Epithelial cell of esophagus (primary cell): Measurements from ENCODE around the gene C4orf17.
"Not testable (repeated sequence)": the region's sequence is repeated elsewhere in the genome, so short reads cannot be mapped to it uniquely, and the experiment has no call there.

Experiments used
- DNase-seq: peaks from one replicate; pipeline ENCODE4 v3.0.0; 2010; ENCODE audit warnings: low read depth
- H3K4me3 ChIP-seq: 2 replicates; pipeline ENCODE4 v1.5.1; 2011; ENCODE audit warnings: mild to moderate bottlenecking, low read length, control low read depth
- TF ChIP-seq, protein P1 (sequence below): IDR thresholded peaks from 2 replicates; pipeline ENCODE4 v1.5.1; 2011; ENCODE audit warnings: low read depth, mild to moderate bottlenecking, low read length, control low read depth, inconsistent platforms; ENCODE audit not compliant: insufficient read depth; ENCODE audit errors: missing control alignments

C4orf17 gene

DNA sequence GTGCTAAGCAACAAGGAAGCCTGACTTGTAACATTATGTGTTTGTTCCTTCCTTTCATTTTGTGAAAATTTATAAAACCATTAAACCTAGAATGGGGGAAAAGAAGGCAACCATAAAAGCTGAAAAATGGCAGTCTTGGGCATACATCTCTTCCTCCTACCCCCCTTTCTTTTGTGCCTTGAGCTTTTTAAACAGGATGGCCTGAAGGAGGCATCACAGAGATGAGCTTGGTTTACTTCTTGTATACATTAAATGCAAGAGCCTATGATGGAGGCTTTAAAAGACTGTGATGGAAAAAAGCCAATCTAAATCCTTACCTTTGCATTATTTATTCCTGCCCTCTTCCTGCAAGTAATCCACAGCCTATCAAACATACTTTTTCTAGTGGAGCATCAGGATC is 39.5 kb upstream of the C4orf17 start:
- TF ChIP-seq, protein P1, sequence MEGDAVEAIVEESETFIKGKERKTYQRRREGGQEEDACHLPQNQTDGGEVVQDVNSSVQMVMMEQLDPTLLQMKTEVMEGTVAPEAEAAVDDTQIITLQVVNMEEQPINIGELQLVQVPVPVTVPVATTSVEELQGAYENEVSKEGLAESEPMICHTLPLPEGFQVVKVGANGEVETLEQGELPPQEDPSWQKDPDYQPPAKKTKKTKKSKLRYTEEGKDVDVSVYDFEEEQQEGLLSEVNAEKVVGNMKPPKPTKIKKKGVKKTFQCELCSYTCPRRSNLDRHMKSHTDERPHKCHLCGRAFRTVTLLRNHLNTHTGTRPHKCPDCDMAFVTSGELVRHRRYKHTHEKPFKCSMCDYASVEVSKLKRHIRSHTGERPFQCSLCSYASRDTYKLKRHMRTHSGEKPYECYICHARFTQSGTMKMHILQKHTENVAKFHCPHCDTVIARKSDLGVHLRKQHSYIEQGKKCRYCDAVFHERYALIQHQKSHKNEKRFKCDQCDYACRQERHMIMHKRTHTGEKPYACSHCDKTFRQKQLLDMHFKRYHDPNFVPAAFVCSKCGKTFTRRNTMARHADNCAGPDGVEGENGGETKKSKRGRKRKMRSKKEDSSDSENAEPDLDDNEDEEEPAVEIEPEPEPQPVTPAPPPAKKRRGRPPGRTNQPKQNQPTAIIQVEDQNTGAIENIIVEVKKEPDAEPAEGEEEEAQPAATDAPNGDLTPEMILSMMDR: no peak
- H3K4me3 ChIP-seq: no peak overlapping the region
- DNase-seq: no peak

DNA sequence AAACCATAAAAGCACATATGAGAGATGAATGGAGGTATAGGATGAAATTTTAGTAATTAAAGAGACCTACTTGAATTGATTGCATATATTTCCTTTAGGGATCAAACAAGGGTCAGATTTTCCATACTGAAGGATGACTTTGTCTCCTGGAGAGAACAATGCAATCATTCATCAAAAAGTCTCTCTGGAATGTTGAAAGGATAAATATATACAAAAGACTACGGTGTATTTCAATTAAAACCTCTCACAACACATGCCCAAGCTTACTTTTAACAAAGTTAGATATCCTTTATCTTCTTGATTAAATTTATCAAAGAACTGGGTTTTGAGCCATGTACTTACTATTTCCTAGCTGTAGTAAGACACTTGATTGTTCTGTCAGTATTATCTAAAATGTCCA is 38.9 kb upstream of the C4orf17 start:
- H3K4me3 ChIP-seq: no peak overlapping the region
- DNase-seq: no peak
- TF ChIP-seq, protein P1: no peak

DNA sequence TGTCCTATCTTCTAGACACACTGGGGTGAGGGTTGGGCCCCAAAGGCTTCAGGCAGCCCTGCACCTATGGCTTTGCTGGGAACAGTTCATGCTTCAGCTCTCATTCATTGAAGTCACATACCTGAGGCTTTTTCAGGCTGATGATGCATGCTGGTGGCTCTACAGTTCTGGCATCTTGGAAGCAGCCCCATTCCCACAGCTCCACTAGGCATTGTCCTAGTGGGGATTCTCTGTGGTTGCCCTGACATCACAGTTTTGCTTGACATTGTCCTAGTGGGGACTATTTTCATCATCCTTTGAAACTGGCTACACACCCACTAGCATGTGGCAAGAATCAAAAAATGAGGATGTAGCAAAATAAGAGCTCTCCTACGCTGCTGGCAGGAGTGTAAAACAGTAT is 37.7 kb upstream of the C4orf17 start:
- TF ChIP-seq, protein P1: no peak
- no peak overlapping the region for H3K4me3 ChIP-seq
- peak; percentile 33 for DNase-seq

DNA sequence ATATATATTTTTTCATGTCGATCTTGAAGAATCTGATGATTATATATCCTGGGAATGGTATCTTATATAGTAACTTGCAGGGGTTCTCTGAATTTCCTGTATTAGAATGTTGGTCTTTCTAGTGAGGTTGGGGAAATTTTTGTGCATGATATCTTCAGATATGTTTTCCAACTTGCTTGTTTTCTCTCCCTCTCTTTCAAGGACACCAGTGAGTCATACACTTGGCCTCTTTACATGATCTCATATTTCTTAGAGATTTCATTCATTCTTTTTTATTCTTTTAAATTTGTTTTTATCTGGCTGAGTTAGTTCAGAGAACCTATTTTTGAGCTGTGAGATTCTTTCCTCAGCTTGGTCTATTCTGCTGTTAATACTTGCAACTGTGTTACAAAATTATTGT is 27.2 kb upstream of the C4orf17 start:
- H3K4me3 ChIP-seq: no peak overlapping the region
- DNase-seq: peak; percentile 25
- TF ChIP-seq, protein P1: no peak

DNA sequence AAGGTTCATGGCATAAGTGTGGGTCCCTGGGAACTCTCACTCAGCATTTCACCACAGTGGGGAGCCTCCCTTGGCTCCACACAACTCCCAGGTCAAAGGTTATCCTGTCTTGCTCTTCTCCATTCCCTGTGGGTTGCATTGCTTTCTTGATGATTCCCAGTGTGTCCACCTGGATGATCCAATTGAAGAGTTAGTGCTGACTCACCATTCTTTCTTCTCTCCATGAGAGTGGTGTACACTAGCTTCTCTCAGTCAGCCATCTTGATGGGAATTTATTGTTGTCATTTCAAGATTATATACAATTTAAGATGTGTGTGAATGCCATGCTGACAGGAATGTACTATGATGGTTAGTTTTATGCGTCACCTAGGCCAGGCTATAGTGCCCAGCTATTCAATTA is 25.6 kb upstream of the C4orf17 start:
- H3K4me3 ChIP-seq: no peak overlapping the region
- DNase-seq: no peak

DNA sequence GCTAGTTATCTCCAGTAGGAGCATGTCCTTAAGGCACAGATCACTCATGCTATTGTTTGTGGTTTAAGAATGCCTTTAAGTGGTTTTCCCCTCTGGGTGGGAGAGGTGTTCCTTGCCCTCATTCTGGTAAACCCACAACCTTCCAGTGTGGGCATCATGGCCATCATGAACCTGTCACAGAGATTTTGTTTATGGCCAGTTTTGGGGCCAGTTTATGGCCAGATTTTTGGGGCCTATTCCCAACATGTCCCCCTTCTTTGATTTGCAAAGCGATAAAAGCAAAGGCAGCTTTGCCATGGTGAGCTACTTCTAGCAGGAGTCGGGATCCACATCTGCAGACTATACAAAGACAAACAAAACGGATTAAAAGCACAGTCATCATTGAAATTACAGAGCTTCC is 24.2 kb upstream of the C4orf17 start:
- not testable (repeated sequence) for H3K4me3 ChIP-seq, DNase-seq

More for the DNA sequence above, 25.6 kb upstream of the C4orf17 start:
- TF ChIP-seq, protein P1: no peak

DNA sequence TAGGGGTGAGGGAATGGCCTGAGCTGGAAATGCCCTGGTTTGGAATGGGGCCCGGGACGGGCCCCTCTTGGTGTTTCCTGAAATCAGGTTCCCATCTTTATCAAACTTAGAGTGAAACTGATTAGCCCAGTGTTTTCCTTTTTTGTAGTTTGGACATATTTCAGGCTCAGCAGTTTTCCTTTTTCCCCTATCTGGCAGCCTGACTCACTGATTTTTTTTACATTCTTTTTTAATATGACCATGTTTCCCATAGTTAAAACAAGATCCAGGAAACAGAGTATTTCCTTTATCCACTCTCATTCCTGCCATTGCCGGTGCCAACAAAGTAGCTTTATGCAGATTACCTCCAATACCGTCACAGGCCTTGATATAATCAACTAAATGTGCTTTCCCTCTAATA is 20.5 kb upstream of the C4orf17 start:
- H3K4me3 ChIP-seq: no peak overlapping the region
- TF ChIP-seq, protein P1: no peak
- no peak for DNase-seq

DNA sequence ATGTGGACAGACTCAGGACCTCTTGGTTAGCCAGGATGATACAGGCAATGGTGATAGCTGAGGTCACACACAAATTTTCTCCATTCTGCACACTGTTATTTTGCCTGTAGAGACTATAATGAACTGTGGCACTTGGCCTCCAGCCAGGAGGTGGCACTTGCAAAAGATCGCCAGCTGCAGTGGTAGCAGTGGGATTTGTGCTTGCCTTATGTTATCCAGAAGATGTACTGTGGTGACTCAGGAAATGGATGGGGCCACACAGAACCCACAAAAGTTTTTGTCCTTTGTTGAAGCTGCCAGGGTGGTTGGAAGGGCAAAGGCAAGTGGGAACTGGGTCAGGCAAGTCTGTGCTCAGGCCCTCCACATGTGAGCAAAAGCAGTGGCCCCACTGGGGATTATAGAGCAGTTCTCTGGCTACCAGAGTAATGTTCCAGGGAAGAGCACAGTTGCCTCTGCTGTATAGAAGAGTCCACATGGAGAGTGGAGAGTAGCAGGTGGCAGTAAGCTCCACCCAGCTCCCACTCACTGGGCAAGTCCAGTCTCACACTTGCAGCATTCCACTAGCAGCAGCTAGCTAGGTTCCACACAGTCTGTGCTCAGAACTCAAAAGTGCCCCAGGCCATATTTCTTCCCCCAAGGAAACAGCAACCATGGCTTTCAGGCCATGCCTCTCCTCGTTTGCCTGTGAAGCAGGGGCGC is 5.9 kb upstream of the C4orf17 start:
- H3K4me3 ChIP-seq: no peak overlapping the region
- peak; percentile 16 for DNase-seq
- TF ChIP-seq, protein P1: no peak
